ENCODE results near the gene ST3GAL3. TPM values are rescaled to one million over a fixed set of nuclear protein-coding genes. Genes with fewer than 3 reads are reported as not detected.

Gene ST3GAL3
- total and polyA plus RNA-seq, 7 donors, result 22.2 to 53.2 (median 44.5) TPM

GRCh38 chr1:43835082-43836021 is 128.0 kb downstream of the ST3GAL3 start:
- intact Hi-C loops (cut with DNase I), result loop anchor here in 1 of 2 donors (5.0 kb wide), 1 partner anchor 97 kb away; the partner anchor contains the start of gene ARTN
- H3K27ac ChIP-seq, result peak overlapping the region; percentile 52
- TF ChIP-seq, protein P1, sequence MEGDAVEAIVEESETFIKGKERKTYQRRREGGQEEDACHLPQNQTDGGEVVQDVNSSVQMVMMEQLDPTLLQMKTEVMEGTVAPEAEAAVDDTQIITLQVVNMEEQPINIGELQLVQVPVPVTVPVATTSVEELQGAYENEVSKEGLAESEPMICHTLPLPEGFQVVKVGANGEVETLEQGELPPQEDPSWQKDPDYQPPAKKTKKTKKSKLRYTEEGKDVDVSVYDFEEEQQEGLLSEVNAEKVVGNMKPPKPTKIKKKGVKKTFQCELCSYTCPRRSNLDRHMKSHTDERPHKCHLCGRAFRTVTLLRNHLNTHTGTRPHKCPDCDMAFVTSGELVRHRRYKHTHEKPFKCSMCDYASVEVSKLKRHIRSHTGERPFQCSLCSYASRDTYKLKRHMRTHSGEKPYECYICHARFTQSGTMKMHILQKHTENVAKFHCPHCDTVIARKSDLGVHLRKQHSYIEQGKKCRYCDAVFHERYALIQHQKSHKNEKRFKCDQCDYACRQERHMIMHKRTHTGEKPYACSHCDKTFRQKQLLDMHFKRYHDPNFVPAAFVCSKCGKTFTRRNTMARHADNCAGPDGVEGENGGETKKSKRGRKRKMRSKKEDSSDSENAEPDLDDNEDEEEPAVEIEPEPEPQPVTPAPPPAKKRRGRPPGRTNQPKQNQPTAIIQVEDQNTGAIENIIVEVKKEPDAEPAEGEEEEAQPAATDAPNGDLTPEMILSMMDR (IDR thresholded peaks at IDR 0.05), result no peak
- no peaks in the 10 kb centered on the region for H3K27me3 ChIP-seq (ENCODE audit: insufficient read depth in 3 of 3, low read length in 2 of 3)
- peaks cover 0 to 18% of the 10 kb centered on the region in 2 donors for H3K36me3 ChIP-seq (ENCODE audit: insufficient read depth in 1 of 2, low read depth in 1 of 2)
- H3K9me3 ChIP-seq, result no peaks in the 10 kb centered on the region
- H3K4me1 ChIP-seq, result peaks cover 10% of the 10 kb centered on the region
- no peak overlapping the region for H3K4me3 ChIP-seq
- WGBS, 3 donors, result 79 to 82% (median 82%) methylated on average over 11 of the region's 11 CpGs
- peak in 1 of 2 donors; percentile 21 for DNase-seq
- ATAC-seq, result peak in 3 of 4 donors; percentile 35 to 44 (median 41)

DNA sequence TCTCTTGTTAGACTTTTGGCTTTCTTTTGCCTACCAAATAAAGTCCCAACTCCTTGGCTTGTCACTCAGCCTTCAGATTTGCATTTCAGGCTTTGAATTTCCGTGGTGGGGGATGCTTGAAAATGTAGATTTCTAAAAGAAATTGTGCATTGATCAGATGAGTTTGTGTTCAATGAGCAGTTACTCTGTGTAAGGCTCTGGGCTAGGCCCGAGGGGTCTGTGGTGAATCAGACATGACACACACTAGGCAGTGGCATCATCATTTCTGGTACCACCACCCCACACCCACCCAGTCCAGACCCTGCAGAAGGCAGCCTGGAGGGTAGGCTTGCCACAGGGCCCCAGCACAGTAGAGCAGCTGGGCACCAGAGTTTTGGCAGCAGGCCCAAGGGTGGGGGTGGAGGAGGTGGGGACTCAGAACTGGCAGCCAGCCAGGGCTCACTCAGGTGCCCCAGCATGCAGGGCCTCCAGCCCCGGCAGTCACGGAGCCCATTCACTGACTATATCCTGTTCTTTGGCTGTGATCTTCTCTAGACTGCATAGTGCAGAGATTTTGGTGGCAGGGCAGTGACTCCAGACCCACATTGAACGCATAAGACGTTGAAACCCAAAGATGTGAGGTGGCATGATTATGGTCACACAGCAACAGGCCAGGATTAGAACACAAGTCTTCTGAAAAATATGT is 129.1 kb downstream of the ST3GAL3 start:
- 47 to 56% (median 52%) methylated on average over 6 of the region's 6 CpGs for whole genome bisulfite sequencing, 3 donors
- intact Hi-C loops (cut with DNase I), result loop anchor here in 1 of 2 donors (5.0 kb wide), 1 partner anchor 96 kb away; the partner anchor contains the start of gene ARTN
- peak; percentile 34 to 70 (median 52) for ATAC-seq

DNA sequence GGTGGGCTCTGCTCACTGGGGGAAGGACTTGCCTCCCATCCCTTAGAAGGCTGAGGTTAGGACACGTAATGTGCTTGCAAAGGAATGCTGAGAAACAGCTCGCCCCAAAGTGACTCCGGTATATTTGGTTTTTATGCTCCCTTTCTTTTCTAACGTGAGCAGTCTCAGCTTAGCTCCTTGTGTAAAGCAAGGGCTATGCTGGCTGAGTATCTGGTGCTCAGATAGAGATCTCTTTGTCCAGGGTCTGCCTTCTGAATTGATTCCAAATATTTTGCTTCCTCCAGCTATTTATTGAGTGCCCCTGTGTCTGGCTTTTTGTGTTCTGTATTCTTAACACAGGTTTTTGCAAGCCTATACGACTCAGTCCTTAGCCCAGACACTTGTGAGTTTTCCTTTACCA is 131.7 kb downstream of the ST3GAL3 start:
- DNase-seq (no peak), ATAC-seq (no peak)
- no peaks in the 10 kb centered on the region for H3K9me3 ChIP-seq
- no peak overlapping the region for H3K4me3 ChIP-seq
- TF ChIP-seq, protein P1 (IDR thresholded peaks at IDR 0.05), result no peak
- H3K4me1 ChIP-seq, result peaks cover 10% of the 10 kb centered on the region
- 84 to 91% (median 89%) methylated on average over 5 of the region's 5 CpGs for WGBS, 3 donors
- no peaks in the 10 kb centered on the region for H3K27me3 ChIP-seq (ENCODE audit: insufficient read depth in 3 of 3, low read length in 2 of 3)
- intact Hi-C loops (cut with DNase I), result loop anchor here in 1 of 2 donors (5.0 kb wide), 1 partner anchor 93 kb away; the partner anchor contains the start of gene ARTN
- H3K27ac ChIP-seq, result no peak overlapping the region
- peaks cover 0 to 18% of the 10 kb centered on the region in 2 donors for H3K36me3 ChIP-seq (ENCODE audit: insufficient read depth in 1 of 2, low read depth in 1 of 2)

More for the DNA sequence above, 129.1 kb downstream of the ST3GAL3 start:
- DNase-seq, result peak; percentile 33 to 63
- TF ChIP-seq, protein P1 (IDR thresholded peaks at IDR 0.05), result no peak
- no peak overlapping the region for H3K4me3 ChIP-seq
- H3K27me3 ChIP-seq (ENCODE audit: insufficient read depth in 3 of 3, low read length in 2 of 3), result no peaks in the 10 kb centered on the region
- peaks cover 0 to 18% of the 10 kb centered on the region in 2 donors for H3K36me3 ChIP-seq (ENCODE audit: insufficient read depth in 1 of 2, low read depth in 1 of 2)
- H3K4me1 ChIP-seq, result peaks cover 10% of the 10 kb centered on the region
- no peaks in the 10 kb centered on the region for H3K9me3 ChIP-seq
- no peak overlapping the region for H3K27ac ChIP-seq

DNA sequence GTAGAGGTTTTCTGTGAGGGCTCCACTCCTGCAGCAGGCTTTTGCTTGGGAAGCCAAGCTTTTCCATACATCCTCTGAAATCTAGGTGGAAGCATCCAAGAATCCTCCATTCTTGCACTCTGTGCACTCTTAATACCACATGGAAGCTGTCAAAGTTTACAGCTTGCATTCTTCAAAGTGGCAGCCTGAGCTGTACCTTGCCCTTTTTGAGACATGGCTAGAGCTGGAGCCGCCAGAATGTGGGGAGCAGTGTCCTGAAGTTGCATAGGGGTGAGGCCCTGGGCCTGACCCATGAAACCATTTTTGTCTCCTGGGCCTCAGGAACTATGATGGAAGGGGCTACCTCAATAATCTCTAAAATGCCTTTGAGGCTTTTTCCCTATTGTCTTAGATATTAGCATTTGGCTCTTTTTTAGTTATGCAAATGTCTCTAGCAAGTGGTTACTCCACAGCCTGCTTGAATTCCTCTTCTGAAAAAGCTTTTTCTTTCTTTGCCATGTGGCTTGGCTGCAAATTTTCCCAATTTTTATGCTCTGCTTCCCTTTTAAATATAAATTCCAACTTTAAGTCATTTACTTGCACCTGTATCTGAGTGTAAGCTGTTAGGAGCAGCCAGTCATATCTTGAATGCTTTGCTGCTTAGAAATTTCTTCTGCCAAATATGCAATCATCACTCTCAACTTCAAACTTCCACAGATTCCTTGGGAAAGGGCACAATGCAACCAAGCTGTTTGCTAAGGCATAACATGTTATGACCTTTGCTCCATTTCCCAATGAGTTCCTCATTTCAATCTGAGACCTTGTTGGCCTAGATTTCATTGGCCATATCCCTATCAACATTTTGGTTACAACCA is 134.2 kb downstream of the ST3GAL3 start:
- Histone ChIP-seq H3K27me3 (ENCODE audit: insufficient read depth in 3 of 3, low read length in 2 of 3) (no peaks in the 10 kb centered on the region), H3K4me1 (peaks cover under 1% of the 10 kb centered on the region), H3K4me3 (no peak overlapping the region), H3K27ac (no peak overlapping the region), H3K36me3 (ENCODE audit: insufficient read depth in 1 of 2, low read depth in 1 of 2) (peaks cover 0 to 18% of the 10 kb centered on the region in 2 donors), H3K9me3 (no peaks in the 10 kb centered on the region)
- ATAC-seq (no peak), DNase-seq (no peak)
- TF ChIP-seq, protein P1 (IDR thresholded peaks at IDR 0.05), result no peak
- intact Hi-C loops (cut with DNase I), result no loop called here
- 96 to 100% (median 100%) methylated on average over 1 of the region's 1 CpG for WGBS, 3 donors

Data from psoas muscle (tissue), 8 donors.